22Rv1 (cell line): ENCODE measurements around the gene ATP1A2.

Experiments used
- CTCF ChIP-seq: fragments of 450-650 bp; IDR thresholded peaks from 2 replicates; pipeline ENCODE4 v1.5.1; 2017; ENCODE audit warnings: mild to moderate bottlenecking
- ZFX ChIP-seq: fragments of 450-650 bp; IDR thresholded peaks from 2 replicates; pipeline ENCODE4 v1.6.1; 2017; ENCODE audit warnings: antibody characterized with exemption, borderline replicate concordance

GRCh38 chr1:160158031-160158430, 42.5 kb downstream of the ATP1A2 start:
- TF ChIP-seq CTCF (no peak), ZFX (no peak)
